Measurements from ENCODE around the gene NPM1. TPM values are rescaled to one million over a fixed set of nuclear protein-coding genes. Genes with fewer than 3 reads are reported as not detected.

The NPM1 gene
- total RNA-seq, 1 experiment from 2014 or later, result 3,122 TPM

- Histone ChIP-seq H3K23ac (ENCODE audit: insufficient read length, low read depth, low read length) (no peak overlapping the region), H3K4me1 (ENCODE audit: insufficient read depth, low read length) (no peaks in the 10 kb centered on the region), H2BK5ac (ENCODE audit: insufficient read length, low read length) (no peak overlapping the region), H2AFZ (ENCODE audit: low read length) (no peak overlapping the region), H4K8ac (replicated peaks; ENCODE audit: insufficient read length, low read depth, low read length) (no peak overlapping the region), H2BK20ac (ENCODE audit: low read depth, low read length, poor library complexity, severe bottlenecking) (no peak overlapping the region), H3K79me1 (ENCODE audit: insufficient read depth, low read depth, low read length, poor library complexity, severe bottlenecking) (no peaks in the 10 kb centered on the region), H4K91ac (ENCODE audit: insufficient read length, low read depth, low read length) (no peak overlapping the region), H4K5ac (ENCODE audit: insufficient read length, low read depth, low read length) (no peak overlapping the region), H3K27ac (ENCODE audit: insufficient read length, low read depth, low read length) (no peak overlapping the region), H3K14ac (ENCODE audit: insufficient read depth, low read length) (no peak overlapping the region), H4K20me1 (ENCODE audit: control insufficient read depth, insufficient read depth, insufficient read length) (no peaks in the 10 kb centered on the region), H3K4ac (ENCODE audit: low read depth, low read length) (no peak overlapping the region), H2BK15ac (ENCODE audit: low read depth, low read length) (no peak overlapping the region), H3K18ac (ENCODE audit: insufficient read length, low read depth, low read length) (no peak overlapping the region), H3T11ph (ENCODE audit: low read length) (no peak overlapping the region), H2BK120ac (ENCODE audit: low read depth, low read length, poor library complexity, severe bottlenecking) (no peak overlapping the region), H3K9ac (ENCODE audit: extremely low read depth, insufficient read length, low read length) (no peak overlapping the region), H2AK5ac (ENCODE audit: insufficient read length, low read length) (no peak overlapping the region), H3K4me2 (ENCODE audit: insufficient read depth, insufficient read length, low read length) (no peak overlapping the region), H3K9me3 (ENCODE audit: control insufficient read depth, low read depth, low read length) (no peaks in the 10 kb centered on the region), H3K27me3 (ENCODE audit: insufficient read depth, low read length) (no peaks in the 10 kb centered on the region), H3K56ac (ENCODE audit: insufficient read length, low read depth, low read length) (no peak overlapping the region), H2BK12ac (ENCODE audit: insufficient read length, low read depth, low read length) (no peak overlapping the region), H3K23me2 (ENCODE audit: insufficient read length, low read depth, low read length, poor library complexity, severe bottlenecking) (no peaks in the 10 kb centered on the region), H3K79me2 (ENCODE audit: insufficient read depth, low read length) (no peaks in the 10 kb centered on the region)
- Mint-ChIP-seq H3K27ac (no peak overlapping the region; a peak in 2 of 7 replicates), H3K9me3 (peaks cover 0 to 3% of the 10 kb centered on the region in 2 experiments; a peak in 2 of 5 replicates), H3K36me3 (ENCODE audit: insufficient read depth in 1 of 3, low read depth in 3 of 3) (no peaks in the 10 kb centered on the region), H3K4me3 (no peak overlapping the region), H3K4me1 (peaks cover 0 to 4% of the 10 kb centered on the region in 2 experiments; a peak in 1 of 4 replicates), H3K27me3 (ENCODE audit: low read depth) (peaks cover 11% of the 10 kb centered on the region)
- TF ChIP-seq, protein P1, sequence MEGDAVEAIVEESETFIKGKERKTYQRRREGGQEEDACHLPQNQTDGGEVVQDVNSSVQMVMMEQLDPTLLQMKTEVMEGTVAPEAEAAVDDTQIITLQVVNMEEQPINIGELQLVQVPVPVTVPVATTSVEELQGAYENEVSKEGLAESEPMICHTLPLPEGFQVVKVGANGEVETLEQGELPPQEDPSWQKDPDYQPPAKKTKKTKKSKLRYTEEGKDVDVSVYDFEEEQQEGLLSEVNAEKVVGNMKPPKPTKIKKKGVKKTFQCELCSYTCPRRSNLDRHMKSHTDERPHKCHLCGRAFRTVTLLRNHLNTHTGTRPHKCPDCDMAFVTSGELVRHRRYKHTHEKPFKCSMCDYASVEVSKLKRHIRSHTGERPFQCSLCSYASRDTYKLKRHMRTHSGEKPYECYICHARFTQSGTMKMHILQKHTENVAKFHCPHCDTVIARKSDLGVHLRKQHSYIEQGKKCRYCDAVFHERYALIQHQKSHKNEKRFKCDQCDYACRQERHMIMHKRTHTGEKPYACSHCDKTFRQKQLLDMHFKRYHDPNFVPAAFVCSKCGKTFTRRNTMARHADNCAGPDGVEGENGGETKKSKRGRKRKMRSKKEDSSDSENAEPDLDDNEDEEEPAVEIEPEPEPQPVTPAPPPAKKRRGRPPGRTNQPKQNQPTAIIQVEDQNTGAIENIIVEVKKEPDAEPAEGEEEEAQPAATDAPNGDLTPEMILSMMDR (conservative IDR thresholded peaks at IDR 0.05), result no peak
- no peak for DNase-seq
- WGBS (ENCODE audit: extremely low coverage, insufficient read length, low lambda C conversion rate), result no CpG with 5 or more reads among the region's 19 CpGs
Observed at GRCh38 chr5:171344936-171345608, 42.6 kb upstream of the NPM1 start.
